GM12872 (cell line): ENCODE measurements around the gene BATF.

ENCODE experiments used
- CTCF ChIP-seq: IDR thresholded peaks from 3 replicates; pipeline ENCODE4 v1.5.1; 2011; ENCODE audit warnings: low read depth, mild to moderate bottlenecking, low read length, moderate library complexity; ENCODE audit not compliant: insufficient read depth

The BATF gene

GRCh38 chr14:75566321-75566720, 44.1 kb downstream of the BATF start:
- no peak for TF ChIP-seq CTCF

DNA sequence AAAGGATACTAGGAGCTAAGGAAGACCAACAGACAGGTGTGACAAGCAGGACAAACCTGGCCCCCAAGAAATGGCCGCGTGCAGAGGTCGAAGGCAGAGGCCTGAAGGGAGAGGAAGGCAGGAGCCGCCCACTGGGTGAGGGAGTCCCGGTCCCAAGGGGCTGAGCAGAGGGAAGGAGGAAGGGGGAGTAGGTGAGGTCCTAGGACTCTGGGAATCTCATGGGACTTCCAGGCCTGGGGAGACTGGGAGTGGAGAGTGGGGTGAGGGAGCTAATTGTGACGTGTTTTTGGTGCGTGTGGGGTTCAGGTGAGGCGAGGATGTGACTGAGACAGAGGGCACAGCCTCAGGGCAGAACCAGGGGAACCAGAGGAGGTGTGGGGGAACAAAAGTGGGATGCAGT, 44.5 kb downstream of the BATF start:
- TF ChIP-seq CTCF, result no peak

- TF ChIP-seq CTCF, result no peak
Observed at GRCh38 chr14:75568140-75568539, 45.9 kb downstream of the BATF start.

- no peak for TF ChIP-seq CTCF
Observed at GRCh38 chr14:75568791-75569190, 46.5 kb downstream of the BATF start.

- no peak for TF ChIP-seq CTCF
Observed at GRCh38 chr14:75570797-75571196, 48.5 kb downstream of the BATF start.

GRCh38 chr14:75572104-75572503, 49.8 kb downstream of the BATF start:
- no peak for TF ChIP-seq CTCF

DNA sequence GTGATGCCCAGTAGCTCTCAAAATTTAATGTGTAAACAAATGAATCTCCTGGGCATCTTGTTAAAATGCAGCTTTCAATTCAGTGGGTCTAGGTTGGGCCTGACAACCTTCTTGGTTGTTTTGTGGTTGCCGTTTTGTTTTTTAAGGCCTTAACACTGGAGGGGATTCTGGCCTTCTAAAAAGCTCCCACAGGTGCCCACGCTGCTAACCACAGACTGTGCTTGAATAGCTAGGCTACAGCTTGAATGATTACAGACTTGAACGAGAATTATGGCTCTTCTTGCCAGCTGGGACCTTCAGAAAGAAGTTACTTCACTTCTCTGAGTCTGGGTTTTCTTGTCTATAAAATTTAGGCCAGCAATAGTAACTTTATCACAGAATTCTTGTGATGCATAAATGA, 54.8 kb downstream of the BATF start:
- TF ChIP-seq CTCF, result no peak

DNA sequence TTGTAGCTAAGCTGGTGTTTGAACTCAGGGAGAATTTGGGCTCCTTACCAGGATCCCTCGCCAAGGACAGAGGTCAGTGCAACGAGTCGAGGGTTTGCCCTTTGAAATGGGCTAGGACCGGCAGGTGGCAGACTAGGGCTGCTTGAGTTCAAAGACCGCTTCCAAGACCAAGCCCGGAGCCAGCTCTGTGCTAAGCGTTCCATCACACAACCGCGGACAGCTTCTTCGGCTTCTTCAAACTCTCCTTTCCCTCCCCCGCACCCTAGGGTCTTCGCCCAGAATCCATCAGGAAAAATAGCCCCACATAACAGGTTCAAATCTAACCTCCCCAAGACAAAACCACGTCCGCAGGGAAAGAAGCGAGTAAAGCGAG, 55.4 kb downstream of the BATF start:
- TF ChIP-seq CTCF, result peak; percentile 91
